Measurements from ENCODE around the gene CRTC1. TPM values are rescaled to one million over a fixed set of nuclear protein-coding genes. Genes with fewer than 3 reads are reported as not detected.

CRTC1 gene
- total and polyA plus RNA-seq, 5 donors = 9.2 to 15.1 (median 12.9) TPM

- 71% methylated on average over 13 of the region's 13 CpGs for WGBS
- H3K4me3 ChIP-seq (ENCODE audit: low read length) = no peak overlapping the region
Measured at GRCh38 chr19:18645035-18645511, 38.4 kb upstream of the CRTC1 start.

GRCh38 chr19:18646535-18647370 lies 36.7 kb upstream of the CRTC1 start:
- H3K27ac ChIP-seq (ENCODE audit: low read length) = no peak overlapping the region
- H3K9me3 ChIP-seq (ENCODE audit: control insufficient read depth, low read length) = no peaks in the 10 kb centered on the region
- ATAC-seq (no peak), DNase-seq (no peak)
- peaks cover 21% of the 10 kb centered on the region for H3K4me1 ChIP-seq (ENCODE audit: control insufficient read depth, insufficient read depth, low read length)
- 89% methylated on average over 34 of the region's 34 CpGs for WGBS
- intact Hi-C loops (cut with DNase I) = no loop called here
- no peak overlapping the region for H3K4me3 ChIP-seq (ENCODE audit: low read length)
- no peaks in the 10 kb centered on the region for H3K27me3 ChIP-seq (ENCODE audit: control insufficient read depth, insufficient read depth)

More at GRCh38 chr19:18645035-18645511, 38.4 kb upstream of the CRTC1 start:
- Histone ChIP-seq H3K9me3 (ENCODE audit: control insufficient read depth, low read length) (no peaks in the 10 kb centered on the region), H3K27me3 (ENCODE audit: control insufficient read depth, insufficient read depth) (no peaks in the 10 kb centered on the region), H3K27ac (ENCODE audit: low read length) (no peak overlapping the region), H3K4me1 (ENCODE audit: control insufficient read depth, insufficient read depth, low read length) (peaks cover 15% of the 10 kb centered on the region)
- intact Hi-C loops (cut with DNase I) = no loop called here
- DNase-seq (peak; percentile 66 to 79 (median 75)), ATAC-seq (peak; percentile 17 to 19)

- no peak for ATAC-seq
- DNase-seq = no peak
- Histone ChIP-seq H3K27me3 (ENCODE audit: control insufficient read depth, insufficient read depth) (no peaks in the 10 kb centered on the region), H3K9me3 (ENCODE audit: control insufficient read depth, low read length) (no peaks in the 10 kb centered on the region), H3K4me3 (ENCODE audit: low read length) (no peak overlapping the region), H3K4me1 (ENCODE audit: control insufficient read depth, insufficient read depth, low read length) (peaks cover 21% of the 10 kb centered on the region), H3K27ac (ENCODE audit: low read length) (no peak overlapping the region)
- 68% methylated on average over 1 of the region's 1 CpG for WGBS
- intact Hi-C loops (cut with DNase I) = no loop called here
Measured at GRCh38 chr19:18647371-18647767, 36.1 kb upstream of the CRTC1 start.

DNA sequence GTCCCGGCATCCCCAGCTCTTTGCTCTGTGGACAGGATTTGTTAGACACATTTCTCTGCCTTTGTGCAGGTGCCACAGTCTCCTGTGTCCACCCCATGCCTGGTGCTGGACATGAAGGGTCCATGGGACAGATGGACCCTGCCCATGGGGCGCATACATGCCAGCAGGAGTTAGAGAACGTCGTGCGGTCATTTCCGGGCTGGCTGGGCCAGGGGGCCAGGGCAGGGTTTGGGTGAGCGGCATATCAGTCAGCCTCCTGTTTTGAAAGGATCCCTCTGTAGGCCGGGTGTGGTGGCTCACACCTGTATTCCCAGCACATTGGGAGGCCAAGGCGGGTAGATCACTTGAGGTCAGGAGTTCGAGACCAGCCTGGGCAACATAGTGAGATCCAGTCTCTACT lies 35.7 kb upstream of the CRTC1 start:
- Histone ChIP-seq H3K4me3 (ENCODE audit: low read length) (no peak overlapping the region), H3K9me3 (ENCODE audit: control insufficient read depth, low read length) (no peaks in the 10 kb centered on the region), H3K4me1 (ENCODE audit: control insufficient read depth, insufficient read depth, low read length) (peaks cover 21% of the 10 kb centered on the region), H3K27ac (ENCODE audit: low read length) (no peak overlapping the region), H3K27me3 (ENCODE audit: control insufficient read depth, insufficient read depth) (no peaks in the 10 kb centered on the region)
- peak in 1 of 3 donors; percentile 62 for DNase-seq
- WGBS = 93% methylated on average over 10 of the region's 10 CpGs
- intact Hi-C loops (cut with DNase I) = no loop called here
- ATAC-seq = no peak

DNA sequence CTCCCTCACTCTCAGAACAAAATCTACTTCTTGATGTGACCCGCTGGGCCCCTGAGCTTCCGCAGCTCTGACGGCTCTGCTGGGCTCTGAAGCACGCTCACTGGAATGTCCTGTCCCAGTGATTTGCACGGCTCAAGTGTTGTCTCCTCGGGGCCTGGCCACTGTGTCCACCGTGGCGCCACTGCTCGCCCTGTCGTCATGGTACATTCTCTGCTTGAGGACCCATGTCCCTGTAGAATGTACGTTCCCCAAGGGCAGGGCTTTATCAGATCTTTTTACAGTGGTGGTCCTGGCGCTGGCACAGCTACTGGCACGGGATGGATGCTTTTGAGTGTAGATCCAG lies 34.5 kb upstream of the CRTC1 start:
- intact Hi-C loops (cut with DNase I) = no loop called here
- H3K9me3 ChIP-seq (ENCODE audit: control insufficient read depth, low read length) = no peaks in the 10 kb centered on the region
- ATAC-seq (peak; percentile 20 to 33), DNase-seq (peak; percentile 61 to 82 (median 80))
- WGBS = 37% methylated on average over 13 of the region's 13 CpGs
- no peak overlapping the region for H3K4me3 ChIP-seq (ENCODE audit: low read length)
- no peaks in the 10 kb centered on the region for H3K27me3 ChIP-seq (ENCODE audit: control insufficient read depth, insufficient read depth)
- H3K4me1 ChIP-seq (ENCODE audit: control insufficient read depth, insufficient read depth, low read length) = peaks cover 21% of the 10 kb centered on the region
- peak overlapping the region; percentile 84 for H3K27ac ChIP-seq (ENCODE audit: low read length)

GRCh38 chr19:18649371-18650020 lies 34.0 kb upstream of the CRTC1 start:
- ATAC-seq (peak; percentile 58 to 65), DNase-seq (peak; percentile 81 to 92 (median 91))
- intact Hi-C loops (cut with DNase I) = no loop called here
- Histone ChIP-seq H3K4me3 (ENCODE audit: low read length) (peak overlapping the region; percentile 2), H3K9me3 (ENCODE audit: control insufficient read depth, low read length) (no peaks in the 10 kb centered on the region), H3K27ac (ENCODE audit: low read length) (peak overlapping the region; percentile 84), H3K4me1 (ENCODE audit: control insufficient read depth, insufficient read depth, low read length) (peaks cover 21% of the 10 kb centered on the region), H3K27me3 (ENCODE audit: control insufficient read depth, insufficient read depth) (no peaks in the 10 kb centered on the region)
- 10% methylated on average over 25 of the region's 25 CpGs for WGBS

GRCh38 chr19:18650021-18650390 lies 33.5 kb upstream of the CRTC1 start:
- 9% methylated on average over 17 of the region's 17 CpGs for WGBS
- DNase-seq (peak; percentile 73 to 87 (median 87)), ATAC-seq (peak; percentile 67 to 75)
- intact Hi-C loops (cut with DNase I) = no loop called here
- H3K4me3 ChIP-seq (ENCODE audit: low read length) = no peak overlapping the region
- H3K9me3 ChIP-seq (ENCODE audit: control insufficient read depth, low read length) = no peaks in the 10 kb centered on the region
- H3K4me1 ChIP-seq (ENCODE audit: control insufficient read depth, insufficient read depth, low read length) = peaks cover 21% of the 10 kb centered on the region
- H3K27ac ChIP-seq (ENCODE audit: low read length) = peak overlapping the region; percentile 84
- no peaks in the 10 kb centered on the region for H3K27me3 ChIP-seq (ENCODE audit: control insufficient read depth, insufficient read depth)

- no peak overlapping the region for H3K4me3 ChIP-seq (ENCODE audit: low read length)
- peak overlapping the region; percentile 84 for H3K27ac ChIP-seq (ENCODE audit: low read length)
- H3K9me3 ChIP-seq (ENCODE audit: control insufficient read depth, low read length) = no peaks in the 10 kb centered on the region
- ATAC-seq = peak; percentile 69 to 86
- WGBS = 21% methylated on average over 34 of the region's 34 CpGs
- DNase-seq = peak; percentile 93 to 94 (median 94)
- intact Hi-C loops (cut with DNase I) = no loop called here
- H3K27me3 ChIP-seq (ENCODE audit: control insufficient read depth, insufficient read depth) = no peaks in the 10 kb centered on the region
- peaks cover 21% of the 10 kb centered on the region for H3K4me1 ChIP-seq (ENCODE audit: control insufficient read depth, insufficient read depth, low read length)
Measured at GRCh38 chr19:18650468-18651041, 32.9 kb upstream of the CRTC1 start.

DNA sequence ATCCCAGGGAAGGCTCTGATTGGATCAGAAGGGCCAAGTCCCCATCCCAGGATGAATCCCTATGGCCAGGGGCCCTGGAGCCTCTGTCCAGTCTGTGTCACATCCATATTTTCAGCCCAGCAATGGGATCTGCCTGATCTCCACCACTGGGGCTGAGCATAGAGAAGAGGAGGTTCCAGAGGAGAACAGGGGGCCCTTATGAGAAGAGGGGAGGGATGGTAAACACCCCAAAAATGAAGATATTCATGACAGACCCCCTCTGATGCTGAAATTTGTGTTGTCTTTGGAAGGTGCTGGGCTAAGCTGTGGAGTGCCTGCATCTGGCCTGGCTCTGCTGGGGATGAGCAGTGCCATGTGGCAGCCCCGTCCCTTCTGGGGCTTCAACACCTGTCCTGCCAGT lies 32.2 kb upstream of the CRTC1 start:
- Histone ChIP-seq H3K9me3 (ENCODE audit: control insufficient read depth, low read length) (no peaks in the 10 kb centered on the region), H3K4me3 (ENCODE audit: low read length) (no peak overlapping the region), H3K4me1 (ENCODE audit: control insufficient read depth, insufficient read depth, low read length) (peaks cover 21% of the 10 kb centered on the region), H3K27me3 (ENCODE audit: control insufficient read depth, insufficient read depth) (no peaks in the 10 kb centered on the region), H3K27ac (ENCODE audit: low read length) (peak overlapping the region; percentile 84)
- DNase-seq (no peak), ATAC-seq (no peak)
- 91% methylated on average over 1 of the region's 1 CpG for WGBS
- intact Hi-C loops (cut with DNase I) = no loop called here

GRCh38 chr19:18651733-18652132 lies 31.7 kb upstream of the CRTC1 start:
- ATAC-seq (no peak), DNase-seq (peak in 1 of 3 donors; percentile 58)
- no peaks in the 10 kb centered on the region for H3K27me3 ChIP-seq (ENCODE audit: control insufficient read depth, insufficient read depth)
- H3K4me3 ChIP-seq (ENCODE audit: low read length) = no peak overlapping the region
- WGBS = 88% methylated on average over 6 of the region's 6 CpGs
- H3K4me1 ChIP-seq (ENCODE audit: control insufficient read depth, insufficient read depth, low read length) = peaks cover 21% of the 10 kb centered on the region
- H3K9me3 ChIP-seq (ENCODE audit: control insufficient read depth, low read length) = no peaks in the 10 kb centered on the region
- intact Hi-C loops (cut with DNase I) = no loop called here
- H3K27ac ChIP-seq (ENCODE audit: low read length) = no peak overlapping the region

- ATAC-seq = no peak
- intact Hi-C loops (cut with DNase I) = no loop called here
Measured at GRCh38 chr19:18653853-18654252, 29.6 kb upstream of the CRTC1 start.

More at GRCh38 chr19:18653853-18654252, 29.6 kb upstream of the CRTC1 start:
- H3K4me1 ChIP-seq (ENCODE audit: control insufficient read depth, insufficient read depth, low read length) = peaks cover 28% of the 10 kb centered on the region
- no peak for DNase-seq
- 100% methylated on average over 1 of the region's 1 CpG for WGBS
- H3K27me3 ChIP-seq (ENCODE audit: control insufficient read depth, insufficient read depth) = no peaks in the 10 kb centered on the region
- H3K9me3 ChIP-seq (ENCODE audit: control insufficient read depth, low read length) = no peaks in the 10 kb centered on the region
- no peak overlapping the region for H3K27ac ChIP-seq (ENCODE audit: low read length)
- H3K4me3 ChIP-seq (ENCODE audit: low read length) = no peak overlapping the region

Data from right cardiac atrium (tissue), 5 donors.